ENCODE results near the gene SLC46A1. TPM values are rescaled to one million over a fixed set of nuclear protein-coding genes. Genes with fewer than 3 reads are reported as not detected.
"Not testable (repeated sequence)": the region's sequence is repeated elsewhere in the genome, so short reads cannot be mapped to it uniquely, and the experiment has no call there.

The SLC46A1 gene
- 12.8 TPM for total RNA-seq

DNA sequence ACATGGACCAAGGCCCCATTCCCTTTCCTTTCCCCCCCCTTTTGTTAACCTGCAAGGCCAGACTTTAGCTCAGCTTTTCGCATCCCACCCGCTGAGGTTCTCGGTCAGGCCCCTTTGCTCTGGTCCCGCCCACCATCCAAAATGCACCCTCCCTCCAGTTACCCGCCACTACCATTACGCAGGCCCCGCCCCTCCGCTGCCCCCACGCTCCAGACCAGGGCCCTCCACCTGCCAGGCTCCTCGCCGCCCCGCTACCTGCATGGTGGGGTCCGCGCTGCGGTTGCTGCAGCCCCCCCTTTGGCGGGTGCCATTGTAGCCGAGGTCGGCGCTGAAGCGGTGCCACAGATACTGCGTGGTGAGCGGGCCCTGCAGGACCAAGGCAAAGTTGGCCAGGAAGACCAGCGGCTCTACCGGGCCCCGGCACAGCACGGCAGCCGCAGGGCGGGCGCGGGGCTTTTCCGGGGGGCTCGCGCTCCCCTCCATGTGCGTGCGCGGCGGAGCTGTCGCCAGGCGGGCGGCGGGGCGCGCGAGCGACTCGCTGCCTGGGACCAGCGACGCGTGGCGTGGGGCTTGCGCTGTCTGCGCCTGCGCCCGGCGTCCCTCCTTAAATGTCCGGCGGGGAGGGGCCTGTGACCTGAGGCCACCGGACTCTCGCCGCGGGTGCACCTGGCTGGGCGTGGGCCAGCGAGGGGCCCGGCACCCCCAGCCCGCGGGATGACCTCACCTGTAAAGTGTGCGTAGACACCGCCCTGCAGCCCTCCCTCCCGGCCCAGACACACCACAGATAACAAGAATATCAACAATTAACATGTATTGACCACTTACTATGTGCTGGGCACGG, at the start of gene SLC46A1:
TSS of gene SLC46A1 (minus strand) at position 581 of the 841 bp plus-strand sequence. CDS start at position 483, 98 bp downstream.
- DNase-seq (ENCODE audit: low spot score): peak; percentile 79

DNA sequence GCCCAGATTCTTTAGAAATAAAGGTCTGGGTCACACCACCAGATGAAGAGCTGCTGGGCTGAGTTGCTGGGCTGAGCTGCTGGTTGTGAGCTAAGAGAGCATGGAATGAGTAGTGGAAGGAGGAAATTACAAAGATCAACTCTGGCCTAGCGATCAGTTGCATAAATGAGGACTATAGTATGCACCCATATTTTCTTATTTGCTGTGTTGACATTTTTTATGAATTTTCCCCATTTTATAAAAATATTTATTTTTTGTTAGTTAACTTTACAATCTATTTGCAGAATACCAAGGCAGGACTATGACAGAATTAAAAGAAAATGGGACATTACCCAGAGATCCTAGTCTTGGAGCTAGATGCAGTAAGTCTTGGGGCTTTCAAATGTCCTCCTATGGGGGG, 43.8 kb upstream of the SLC46A1 start:
- intact Hi-C loops (cut with DNase I): no loop called here
- DNase-seq (ENCODE audit: low spot score) (no peak), ATAC-seq (no peak)

More for the DNA sequence above, at the start of gene SLC46A1:
- peak; percentile 85 for ATAC-seq
- intact Hi-C loops (cut with DNase I): no loop called here

DNA sequence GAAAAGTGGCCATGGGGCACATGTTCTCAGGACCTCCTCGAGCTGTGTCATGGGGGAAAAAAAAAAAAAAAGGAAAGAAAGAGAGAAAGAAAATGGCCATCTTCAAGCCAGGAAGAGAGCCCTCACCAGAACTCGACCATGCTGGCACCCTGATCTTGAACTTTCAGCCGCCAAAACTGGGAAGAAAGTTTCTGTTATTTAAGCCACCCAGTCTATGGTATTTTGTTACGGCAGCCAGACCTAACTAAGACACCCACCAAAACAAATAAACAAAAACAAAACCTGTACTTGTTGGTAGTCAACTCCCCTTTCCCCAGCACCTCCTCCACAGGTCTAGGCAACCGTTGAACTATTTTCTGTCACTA, 41.4 kb upstream of the SLC46A1 start:
- ATAC-seq (no peak), DNase-seq (ENCODE audit: low spot score) (no peak)
- intact Hi-C loops (cut with DNase I): no loop called here

DNA sequence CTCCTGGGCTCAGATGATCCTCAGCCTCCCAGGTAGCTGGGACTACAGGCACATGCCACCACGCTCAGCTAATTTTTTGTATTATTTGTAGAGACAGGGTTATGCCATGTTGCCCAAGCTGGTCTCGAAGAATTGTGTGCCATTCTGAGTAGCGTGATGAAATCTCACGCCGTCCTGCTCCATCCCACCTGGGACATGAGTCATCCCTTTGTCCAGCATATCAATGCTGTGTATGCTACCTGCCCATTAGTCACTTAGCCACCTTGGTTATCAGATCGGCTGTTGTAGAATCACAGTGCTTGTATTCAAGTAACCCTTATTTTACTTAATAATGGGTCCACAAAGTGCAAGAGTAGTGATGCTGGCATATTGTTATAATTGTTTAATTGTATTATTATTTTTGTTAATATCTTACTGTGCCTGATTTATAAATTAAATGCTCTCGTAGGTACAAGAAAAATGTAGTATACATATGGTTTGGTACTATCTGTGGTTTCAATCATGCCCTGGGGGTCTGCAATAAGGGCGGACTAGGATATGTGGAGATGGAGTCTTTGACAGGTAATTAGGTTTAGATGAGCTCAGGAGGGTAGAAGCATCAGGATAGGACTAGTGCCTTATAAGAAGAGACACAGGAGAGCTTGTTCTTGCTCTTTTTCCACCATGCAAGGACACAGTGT, 40.8 kb upstream of the SLC46A1 start:
- intact Hi-C loops (cut with DNase I): no loop called here
- ATAC-seq: no peak
- no peak for DNase-seq (ENCODE audit: low spot score)

DNA sequence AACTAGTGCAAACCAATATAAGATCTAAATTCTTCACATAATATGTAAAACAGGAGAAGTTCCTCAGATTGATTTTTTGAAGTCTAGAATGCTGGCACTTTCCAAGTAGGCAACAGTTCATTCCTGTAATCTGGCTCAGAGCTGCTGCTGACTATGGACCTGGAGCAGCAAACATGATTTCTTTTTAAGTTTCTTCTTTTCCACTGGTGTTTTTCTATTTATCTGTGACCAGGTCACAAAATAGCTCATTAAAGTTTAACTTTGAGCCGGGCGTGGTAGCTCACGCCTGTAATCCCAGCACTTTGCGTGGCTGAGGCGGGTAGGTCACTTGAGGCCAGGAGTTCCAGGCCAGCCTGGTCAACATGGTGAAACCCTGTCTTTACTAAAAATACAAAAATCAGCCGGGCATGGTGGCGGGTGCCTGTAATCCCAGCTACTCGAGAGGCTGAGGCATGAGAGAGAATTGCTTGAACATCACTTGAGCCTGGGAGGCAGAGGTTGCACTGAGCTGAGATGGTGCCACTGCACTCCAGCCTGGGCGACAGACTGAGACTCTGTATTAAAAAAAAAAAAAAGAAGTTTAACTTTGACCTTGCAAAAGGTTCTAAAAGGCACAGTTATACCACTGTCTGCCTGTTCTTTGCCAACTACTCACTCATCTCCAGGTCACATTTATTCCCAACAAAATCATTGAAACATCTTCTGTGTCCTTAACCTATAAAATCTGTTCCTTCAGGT, 38.1 kb upstream of the SLC46A1 start:
- DNase-seq (ENCODE audit: low spot score) (no peak), ATAC-seq (no peak)
- intact Hi-C loops (cut with DNase I): no loop called here

DNA sequence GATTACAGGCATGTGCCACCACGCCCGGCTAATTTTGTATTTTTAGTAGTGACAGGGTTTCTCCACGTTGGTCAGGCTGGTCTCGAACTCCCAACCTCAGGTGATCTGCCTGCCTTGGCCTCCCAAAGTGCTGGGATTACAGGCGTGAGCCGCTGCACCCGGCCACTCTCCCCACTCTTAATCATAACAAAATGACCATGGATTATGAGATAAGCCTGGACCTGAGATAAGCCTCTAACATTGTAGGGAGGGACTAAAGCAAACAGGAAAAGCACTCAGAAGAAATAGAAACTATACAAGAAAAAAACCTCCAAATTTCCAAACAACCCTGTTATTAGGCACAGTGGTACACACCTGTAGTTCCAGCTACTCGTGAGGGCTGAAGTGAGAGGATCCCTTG, 28.3 kb upstream of the SLC46A1 start:
- intact Hi-C loops (cut with DNase I); DNase-seq (ENCODE audit: low spot score); ATAC-seq: not testable (repeated sequence)

DNA sequence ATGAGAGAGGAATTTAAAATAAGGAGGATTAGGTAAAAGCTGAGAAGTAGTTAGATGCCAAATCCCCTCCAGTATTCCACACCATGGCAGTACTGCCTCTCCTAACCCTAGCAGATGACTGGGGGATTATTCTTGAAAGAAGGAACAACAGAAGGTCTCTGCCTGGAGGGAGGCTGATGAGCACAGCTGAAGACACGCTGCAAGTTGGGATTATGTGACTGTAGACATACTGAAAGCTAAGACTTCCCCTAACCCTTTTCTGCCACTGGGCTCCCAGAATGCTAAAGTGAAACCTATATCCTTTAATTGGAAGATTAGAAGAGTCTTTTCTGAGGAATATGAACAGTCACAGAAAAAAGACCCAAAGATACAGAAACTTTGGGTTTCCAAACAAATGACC, 27.7 kb upstream of the SLC46A1 start:
- DNase-seq (ENCODE audit: low spot score): no peak
- no peak for ATAC-seq
- intact Hi-C loops (cut with DNase I): no loop called here

DNA sequence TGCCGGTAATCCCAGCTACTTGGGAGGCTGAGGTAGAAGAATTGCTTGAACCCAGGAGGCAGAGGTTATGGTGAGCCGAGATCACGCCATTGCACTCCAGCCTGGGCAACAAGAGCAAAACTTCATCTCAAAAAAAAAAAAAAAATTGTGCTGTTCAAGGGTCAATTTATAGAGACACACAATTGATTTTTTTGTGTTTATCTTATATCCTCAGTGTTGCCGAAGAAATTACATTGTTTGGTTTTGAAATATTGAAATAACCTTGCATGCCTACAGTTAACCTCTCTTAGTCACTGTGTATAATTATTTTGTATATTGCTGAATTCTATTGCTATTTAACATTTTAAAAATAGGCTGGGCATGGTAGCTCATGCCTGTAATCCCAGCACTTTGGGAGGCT, 22.0 kb upstream of the SLC46A1 start:
- DNase-seq (ENCODE audit: low spot score); intact Hi-C loops (cut with DNase I); ATAC-seq: not testable (repeated sequence)

DNA sequence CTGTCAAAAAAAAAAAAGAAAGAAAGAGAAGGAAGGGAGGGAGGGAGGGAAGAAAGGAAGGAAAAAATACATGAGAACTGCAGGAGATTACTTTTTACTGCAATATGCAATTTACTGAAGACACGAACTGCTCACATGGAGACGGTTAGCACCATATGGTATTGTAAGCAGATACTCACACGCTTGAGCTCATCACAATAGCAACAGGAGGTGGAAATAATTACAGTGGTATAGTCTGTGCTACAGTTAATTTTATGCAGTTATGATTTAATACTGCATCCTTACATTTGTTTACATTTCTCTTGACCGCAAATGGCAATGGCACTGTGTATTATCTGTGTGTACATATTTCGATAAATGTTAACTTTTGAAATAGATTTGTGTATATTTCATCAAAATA, 21.4 kb upstream of the SLC46A1 start:
- intact Hi-C loops (cut with DNase I): no loop called here
- no peak for DNase-seq (ENCODE audit: low spot score)
- ATAC-seq: no peak

DNA sequence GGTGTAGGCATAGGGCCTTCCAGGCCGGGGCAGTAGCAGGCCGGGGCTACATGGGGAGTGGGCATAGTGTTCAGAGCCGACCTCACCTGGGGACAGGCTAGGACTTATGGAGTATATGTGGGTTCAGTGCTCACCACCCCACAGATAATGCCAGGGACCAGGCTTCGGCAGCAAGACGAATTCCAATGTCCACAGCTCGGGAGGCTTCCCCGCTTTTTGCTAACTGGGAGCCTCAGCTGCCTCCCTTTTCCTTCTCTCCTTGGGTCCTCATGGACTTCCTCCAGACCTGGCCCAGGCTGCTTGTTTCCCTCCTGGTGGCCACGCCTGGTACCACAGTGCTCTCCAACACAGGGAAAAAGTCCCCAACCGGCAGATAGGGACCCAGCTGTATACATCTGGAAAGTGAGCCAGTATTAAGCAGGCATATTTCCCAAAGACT, 20.1 kb upstream of the SLC46A1 start:
- DNase-seq (ENCODE audit: low spot score) (no peak), ATAC-seq (no peak)
- intact Hi-C loops (cut with DNase I): no loop called here

DNA sequence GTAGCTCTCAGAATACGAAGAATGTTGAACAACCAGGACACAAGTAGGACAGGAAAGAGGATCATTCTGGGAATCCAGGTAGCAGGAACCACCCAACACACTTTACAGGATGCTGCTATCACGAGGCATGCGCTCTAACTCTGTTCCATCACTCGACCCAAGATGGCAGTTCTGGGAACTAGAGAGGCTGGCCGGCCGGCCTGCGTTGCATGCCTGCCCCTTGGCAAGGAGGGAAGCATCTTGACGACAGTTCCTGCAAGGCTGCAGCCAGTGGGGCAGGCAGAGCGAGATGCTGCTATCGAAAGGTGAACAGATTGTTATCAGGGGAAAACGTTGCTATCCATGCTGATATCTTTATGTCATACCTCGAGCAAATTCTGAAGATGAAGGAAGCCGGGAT, 19.2 kb upstream of the SLC46A1 start:
- ATAC-seq: no peak
- no peak for DNase-seq (ENCODE audit: low spot score)
- intact Hi-C loops (cut with DNase I): no loop called here

DNA sequence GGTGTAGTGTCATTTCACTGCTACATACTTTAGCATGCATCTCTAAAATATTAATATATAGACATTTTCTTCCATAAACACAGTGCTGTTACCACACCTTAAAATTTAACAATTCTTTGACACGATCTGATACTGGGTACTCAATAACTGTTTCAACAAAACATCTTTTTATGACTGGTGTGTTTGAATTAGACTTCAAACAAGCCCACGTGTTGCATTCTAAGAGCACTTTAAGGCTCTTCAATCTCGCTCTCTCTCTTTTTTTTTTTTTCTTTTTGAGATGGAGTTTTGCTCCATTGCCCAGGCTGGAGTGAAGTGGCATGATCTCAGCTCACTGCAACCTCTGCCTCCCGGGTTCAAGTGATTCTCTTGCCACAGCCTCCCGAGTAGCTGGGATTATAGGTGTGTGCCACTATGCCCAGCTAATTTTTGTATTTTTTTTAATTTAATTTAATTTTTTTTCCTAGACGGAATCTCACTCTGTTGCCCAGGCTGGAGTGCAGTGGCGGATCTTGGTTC, 15.8 kb upstream of the SLC46A1 start:
- DNase-seq (ENCODE audit: low spot score) (no peak), ATAC-seq (no peak)
- intact Hi-C loops (cut with DNase I): no loop called here

DNA sequence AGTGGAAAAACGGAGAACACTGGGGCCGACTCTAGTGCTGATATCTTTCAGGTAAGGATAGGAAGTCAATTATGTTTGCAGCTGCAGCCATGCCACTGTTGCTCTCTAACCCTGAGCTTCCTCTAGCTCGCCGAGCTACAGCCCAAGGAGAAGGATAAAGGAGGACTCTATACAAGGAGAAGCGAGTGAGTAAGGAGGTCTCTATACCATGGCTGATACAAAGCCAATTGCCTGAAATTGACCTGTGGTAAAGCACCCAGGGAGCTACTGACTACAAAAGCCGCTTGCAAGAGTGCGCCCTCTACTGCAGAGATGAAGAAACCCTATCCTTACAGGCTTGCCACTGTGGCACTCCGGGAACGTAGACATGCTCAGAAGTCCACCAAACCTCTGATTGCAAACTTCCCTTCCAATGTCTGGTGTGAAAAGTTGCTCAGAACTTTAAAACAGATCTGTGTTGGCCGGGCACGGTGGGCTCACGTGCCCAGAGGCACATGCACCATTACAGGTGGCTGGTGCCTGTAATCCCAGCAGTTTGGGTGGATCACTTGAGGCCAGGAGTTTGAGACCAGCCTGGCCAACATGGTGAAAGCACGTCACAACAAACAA, 10.8 kb upstream of the SLC46A1 start:
- intact Hi-C loops (cut with DNase I): no loop called here
- DNase-seq (ENCODE audit: low spot score): no peak
- peak; percentile 48 for ATAC-seq

DNA sequence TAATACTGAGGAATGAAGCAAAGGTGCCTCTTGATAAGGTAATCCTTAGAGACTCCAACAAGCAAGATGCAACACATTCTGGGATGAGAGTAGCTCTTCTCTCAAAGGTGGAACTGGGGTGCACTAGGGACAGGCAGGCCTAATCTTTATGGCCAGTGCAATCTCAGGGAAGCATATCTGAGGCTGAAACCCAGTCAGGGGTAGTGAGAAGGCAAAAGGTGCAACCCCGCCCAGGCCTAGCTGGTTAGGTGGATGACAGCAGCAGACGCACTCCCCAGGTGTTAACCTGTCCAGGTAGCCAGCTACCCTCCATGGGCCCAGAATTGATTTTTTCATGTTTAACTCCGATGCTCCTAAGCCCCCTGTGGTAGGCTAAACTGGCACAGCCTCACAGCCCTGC, 9.9 kb upstream of the SLC46A1 start:
- intact Hi-C loops (cut with DNase I): no loop called here
- ATAC-seq: no peak
- no peak for DNase-seq (ENCODE audit: low spot score)

DNA sequence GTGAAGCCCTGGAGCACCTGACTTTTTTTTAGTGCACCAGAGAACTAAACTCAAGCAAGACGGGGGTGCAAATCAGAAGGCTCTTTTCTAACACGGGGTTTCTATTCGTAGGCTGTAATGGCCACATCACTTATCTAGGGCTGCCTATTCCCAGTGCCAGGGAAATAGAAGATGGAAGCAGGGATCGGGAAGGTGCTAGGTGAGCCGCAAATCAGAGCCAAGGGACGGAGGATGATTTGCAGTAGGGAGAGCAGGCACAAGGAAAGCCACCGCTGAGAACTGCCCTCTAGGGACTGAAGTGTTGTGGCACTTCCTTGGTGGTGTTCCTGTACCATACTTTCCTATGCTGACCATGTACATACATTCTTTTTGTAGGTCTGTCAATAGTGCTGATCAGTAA, 7.8 kb upstream of the SLC46A1 start:
- DNase-seq (ENCODE audit: low spot score) (no peak), ATAC-seq (no peak)
- intact Hi-C loops (cut with DNase I): no loop called here

DNA sequence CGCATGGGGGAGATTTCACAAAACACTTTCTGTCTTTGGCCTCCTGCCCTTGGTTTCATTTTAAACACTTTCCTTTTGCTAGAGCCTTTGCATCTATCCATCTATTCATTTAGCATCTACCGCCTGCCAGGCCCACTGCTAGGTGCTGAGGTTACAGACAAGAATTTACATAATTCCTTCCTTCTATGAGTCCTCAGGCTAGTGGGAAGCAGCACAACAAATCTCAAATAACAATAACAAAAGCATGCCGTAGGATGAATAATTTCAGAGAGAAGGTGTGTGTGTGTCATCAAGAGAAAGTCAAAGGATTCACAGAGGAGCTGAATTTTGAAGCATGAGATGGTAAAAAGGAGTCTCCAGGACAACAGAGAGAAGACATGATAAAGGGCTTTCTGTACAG, 6.1 kb upstream of the SLC46A1 start:
- DNase-seq (ENCODE audit: low spot score) (no peak), ATAC-seq (no peak)
- intact Hi-C loops (cut with DNase I): no loop called here

DNA sequence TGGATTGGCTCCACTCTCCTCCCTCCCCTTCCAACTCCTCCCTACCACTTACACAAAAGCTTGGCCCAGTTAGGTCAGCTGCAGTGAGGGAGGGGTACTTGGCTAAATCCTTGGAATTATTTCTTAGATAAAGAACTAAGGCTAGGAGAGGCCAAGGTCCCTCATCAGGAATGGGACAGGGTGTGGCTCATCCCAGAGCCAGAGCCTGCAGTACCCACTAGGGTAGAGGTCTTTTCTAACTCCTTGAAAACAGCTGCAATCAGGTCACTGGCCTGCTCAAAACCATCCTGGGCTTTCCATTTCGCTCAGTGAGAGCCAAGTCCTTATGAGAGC, 1.9 kb upstream of the SLC46A1 start:
- no peak for ATAC-seq
- intact Hi-C loops (cut with DNase I): no loop called here
- no peak for DNase-seq (ENCODE audit: low spot score)

DNA sequence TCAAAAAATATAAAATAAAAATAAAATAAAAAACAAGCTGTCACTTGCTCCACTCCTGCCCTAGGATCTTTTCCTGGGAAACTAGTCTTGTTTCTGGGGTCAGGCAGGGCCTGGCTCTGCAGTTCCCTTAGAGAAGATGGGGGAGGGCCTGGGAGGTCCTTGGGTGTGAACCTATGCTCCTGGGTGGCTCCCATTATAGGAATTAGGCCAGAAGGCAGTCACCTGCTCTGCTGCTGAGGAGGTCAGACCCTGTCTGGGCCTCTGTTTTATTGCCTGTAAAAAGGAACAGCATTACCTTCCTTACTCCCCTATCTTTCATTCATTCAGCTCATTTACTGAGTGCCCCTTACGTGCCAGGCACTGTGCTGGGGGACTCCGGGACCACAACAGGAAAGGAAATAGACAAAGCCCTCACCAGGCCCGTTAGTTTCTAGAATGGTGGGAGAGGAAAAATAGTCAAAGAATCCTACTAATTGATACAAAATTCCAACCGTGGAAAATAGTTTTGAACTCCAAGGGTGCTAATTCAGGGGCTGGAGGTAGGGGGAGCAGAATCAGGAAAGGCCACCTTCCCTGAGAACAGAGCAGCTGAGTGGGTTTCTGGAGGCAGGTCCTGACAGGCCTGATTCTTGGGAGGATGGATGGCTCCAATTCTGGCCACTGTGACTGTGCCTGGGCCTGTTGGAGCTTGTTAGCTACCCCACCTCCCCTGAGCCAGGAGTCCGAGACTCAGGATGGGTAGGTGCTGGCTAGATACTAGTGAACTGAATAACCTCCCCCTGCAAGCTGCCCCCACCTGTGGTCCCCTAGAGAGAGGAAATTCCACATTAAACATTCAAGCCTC, 1.3 kb upstream of the SLC46A1 start:
- intact Hi-C loops (cut with DNase I): no loop called here
- no peak for ATAC-seq
- DNase-seq (ENCODE audit: low spot score): no peak

DNA sequence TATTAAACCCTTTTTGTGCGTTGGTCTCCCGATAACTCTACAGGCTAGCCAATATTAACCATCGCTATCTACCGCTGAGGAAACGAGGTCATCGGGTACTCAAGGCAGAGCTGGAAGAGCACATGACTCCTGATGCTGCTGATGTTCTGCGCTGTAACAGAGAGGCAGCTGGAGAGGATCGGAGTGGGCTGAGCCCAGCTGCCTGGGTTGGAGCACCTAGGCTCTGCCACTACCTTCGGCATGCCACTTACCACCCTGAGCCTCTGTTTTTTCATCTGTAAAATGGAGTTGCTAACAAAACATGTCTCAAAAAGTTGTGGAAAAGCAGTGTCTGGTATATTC, 432 bp upstream of the SLC46A1 start:
- peak; percentile 40 for ATAC-seq
- no peak for DNase-seq (ENCODE audit: low spot score)
- intact Hi-C loops (cut with DNase I): no loop called here
